ENCODE measurements around the gene PCIF1.

Gene PCIF1

DNA sequence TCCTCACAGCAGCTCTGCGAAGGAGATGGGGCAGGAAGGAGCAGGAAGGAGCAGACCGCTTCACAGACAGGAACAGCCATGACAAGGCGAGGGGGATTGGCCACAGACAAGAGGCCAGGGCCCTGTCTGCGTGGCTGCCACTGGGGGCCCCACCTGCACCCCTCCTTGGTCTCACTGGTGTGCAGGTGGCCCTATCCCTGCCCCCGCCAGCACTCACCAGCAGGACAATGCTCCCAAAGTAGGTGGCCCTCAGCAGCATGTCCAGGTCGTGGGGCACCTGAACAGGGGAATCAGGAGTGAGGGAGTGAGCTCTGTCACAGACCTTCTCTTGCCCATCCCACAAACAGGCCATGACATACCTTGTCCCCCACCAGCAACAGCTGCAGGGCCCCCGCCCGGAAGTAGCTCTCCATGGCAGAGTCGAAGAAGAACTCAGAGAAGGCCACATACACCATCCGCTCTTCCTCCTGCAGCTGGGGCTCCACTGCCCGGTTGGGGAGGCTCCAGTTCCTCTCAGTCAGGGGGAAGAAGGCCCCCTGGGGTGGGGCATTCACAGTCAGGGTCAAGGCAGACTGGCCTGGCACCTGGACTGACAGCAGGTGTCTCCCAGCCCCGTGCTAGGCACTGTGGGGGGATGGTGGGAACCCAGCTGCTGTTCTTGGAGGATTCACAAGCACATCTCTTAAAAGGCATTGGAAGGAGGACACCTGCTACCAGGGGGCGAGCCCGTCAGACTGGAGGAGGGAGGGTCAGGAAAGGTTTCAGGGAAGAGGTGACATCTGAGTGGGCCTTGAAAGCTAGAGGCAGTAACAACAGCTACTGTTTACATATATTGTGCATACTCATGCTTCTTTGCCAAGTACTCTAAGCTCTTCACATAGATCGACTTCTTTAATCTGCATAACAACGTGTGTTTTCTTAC is 29.6 kb upstream of the PCIF1 start:
- DNase-seq: no peak

DNA sequence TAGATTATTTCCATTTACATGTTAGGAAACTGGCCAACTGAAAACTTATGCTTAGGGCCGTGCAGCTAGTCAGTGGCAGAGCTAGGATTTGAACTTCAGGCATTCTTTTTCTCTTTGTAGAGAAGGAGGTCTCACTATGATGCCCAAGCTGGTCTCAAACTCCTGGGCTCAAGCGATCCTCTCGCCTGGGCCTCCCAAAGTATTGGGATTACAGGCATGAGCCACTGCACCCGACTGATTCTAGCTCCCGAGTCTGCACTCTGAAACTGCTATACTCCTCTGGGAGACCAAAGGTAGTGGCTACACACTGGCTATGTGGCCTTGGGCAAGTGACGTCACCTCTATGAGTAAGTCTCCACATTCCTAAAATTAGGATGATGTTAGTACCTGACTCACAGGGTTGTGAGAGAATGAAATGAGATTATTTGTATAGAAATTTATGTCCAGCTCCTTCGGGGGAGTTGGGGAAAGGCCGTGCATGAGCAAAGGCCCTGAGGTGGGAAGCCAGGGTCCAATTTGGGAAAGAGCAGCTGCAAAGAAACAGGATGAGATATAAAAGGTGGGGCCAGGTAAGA is 28.9 kb upstream of the PCIF1 start:
- DNase-seq: no peak

DNA sequence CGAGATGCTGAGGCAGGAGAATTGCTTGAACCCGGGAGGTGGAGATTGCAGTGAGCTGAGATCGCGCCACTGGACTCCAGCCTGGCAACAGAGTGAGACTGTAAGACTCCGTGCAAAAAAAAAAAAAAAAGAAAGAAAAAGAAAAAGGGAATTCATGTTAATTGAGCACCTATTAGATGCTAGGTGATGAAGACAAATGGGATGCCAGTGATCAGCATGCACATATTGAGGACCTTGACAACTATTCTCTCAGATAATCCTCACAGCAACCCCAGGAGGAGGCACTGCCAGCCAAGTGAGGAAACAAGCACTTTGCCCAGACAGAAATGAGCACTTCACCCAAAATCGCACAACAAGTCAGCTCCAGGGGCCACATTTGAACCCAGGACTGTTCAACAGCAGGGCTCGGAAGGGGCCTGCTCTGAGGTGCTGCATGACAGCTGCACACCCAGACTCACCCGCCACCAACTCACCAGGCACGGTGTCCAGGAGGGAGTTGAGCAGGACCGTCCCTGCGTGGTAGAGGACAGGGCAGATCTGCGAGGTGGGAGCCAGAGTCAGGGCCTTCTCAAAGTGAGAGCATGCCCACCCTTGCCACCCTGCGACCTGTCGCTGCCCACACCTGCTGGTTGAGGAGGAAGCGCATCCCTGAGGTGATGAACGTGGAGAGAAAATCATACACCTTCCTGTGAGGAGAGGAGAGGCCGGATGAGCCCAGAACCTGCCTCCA is 27.1 kb upstream of the PCIF1 start:
- DNase-seq: no peak

DNA sequence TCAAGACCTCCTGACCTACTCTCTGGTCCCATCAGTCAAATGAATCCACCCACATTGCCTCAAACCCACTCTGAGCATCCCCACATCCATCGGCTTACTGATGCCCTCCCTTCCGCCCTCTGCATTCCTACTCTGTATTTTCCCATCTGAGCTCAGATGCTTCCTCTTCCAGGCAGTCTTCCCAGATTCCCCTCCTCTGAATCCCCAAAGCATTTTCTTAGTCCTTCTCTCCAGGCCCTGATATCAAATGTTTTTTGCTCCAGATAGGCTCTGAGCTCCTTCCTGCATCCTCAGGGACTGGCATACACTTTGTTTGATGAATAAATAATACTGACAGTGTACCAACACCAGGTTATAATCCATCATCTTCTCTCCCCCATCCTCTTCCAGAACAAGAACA is 26.4 kb upstream of the PCIF1 start:
- no peak for DNase-seq

- DNase-seq: no peak
Measured at GRCh38 chr20:45909336-45909808, 25.1 kb upstream of the PCIF1 start.

GRCh38 chr20:45909817-45910669 is 24.4 kb upstream of the PCIF1 start:
- DNase-seq: no peak

GRCh38 chr20:45910670-45911485 is 23.6 kb upstream of the PCIF1 start:
- peak; percentile 92 for DNase-seq

DNA sequence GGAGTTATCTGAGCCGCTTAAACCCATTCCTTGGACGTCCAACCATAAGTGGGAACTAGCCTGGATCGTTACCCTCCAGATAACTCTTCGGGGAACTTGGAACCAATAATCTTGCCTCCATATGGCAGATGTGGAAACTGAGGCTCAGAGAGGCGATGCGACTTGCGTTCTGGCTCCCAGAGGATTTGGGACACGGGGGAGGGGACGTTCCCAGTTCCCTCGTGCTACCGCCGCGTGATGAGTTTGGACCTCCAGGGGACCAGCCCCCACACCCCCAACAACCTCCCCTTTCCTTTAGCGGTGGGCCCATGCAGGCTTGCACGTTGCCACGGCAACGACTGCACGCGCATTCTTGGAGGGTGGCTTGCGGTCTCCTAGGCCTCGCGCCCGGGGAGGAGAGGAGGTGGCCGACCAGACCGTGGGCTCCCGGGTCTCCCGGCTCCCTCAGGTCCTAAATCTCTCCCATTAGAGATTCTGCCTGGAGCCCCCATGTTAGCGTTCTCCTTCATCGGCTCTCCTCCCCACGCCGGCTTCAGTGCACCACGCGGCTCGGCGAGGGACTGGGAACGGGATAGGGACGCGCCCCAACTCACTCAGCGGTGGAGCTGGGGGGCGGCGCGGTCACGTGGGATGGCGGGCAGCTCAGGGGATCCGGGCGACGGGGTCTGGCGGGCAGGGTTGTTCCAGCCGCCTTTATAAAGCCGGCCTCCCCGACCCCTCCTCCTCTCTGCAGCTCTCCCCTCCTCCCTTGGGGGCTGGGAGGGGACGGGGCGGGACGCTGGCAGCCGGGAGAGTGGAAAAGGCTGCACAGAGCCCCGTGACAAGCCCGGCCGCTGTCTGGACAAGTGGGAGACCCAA is 22.8 kb upstream of the PCIF1 start, which contains the start of gene PLTP:
Gene PLTP, minus strand, starts transcription at position 670 of the 858 bp plus-strand sequence. CDS start 703 bp downstream, outside the sequence.
- DNase-seq: no peak

DNA sequence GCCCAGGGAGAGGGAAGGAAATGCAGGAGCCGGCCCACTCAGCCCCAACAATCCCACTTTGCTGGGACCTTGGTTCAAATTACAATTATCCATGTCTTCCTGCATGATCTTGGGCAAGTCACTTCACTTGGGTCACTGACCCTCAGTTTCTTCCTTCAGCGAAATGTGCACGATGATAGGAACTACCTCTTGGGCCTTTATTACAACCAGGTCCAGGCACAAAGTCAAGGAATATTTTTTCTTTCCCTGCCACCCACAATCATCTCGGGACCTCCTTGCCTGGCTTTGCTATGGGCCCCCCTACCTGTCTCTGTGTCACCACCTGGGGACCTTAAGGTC is 22.2 kb upstream of the PCIF1 start:
- DNase-seq: no peak

DNA sequence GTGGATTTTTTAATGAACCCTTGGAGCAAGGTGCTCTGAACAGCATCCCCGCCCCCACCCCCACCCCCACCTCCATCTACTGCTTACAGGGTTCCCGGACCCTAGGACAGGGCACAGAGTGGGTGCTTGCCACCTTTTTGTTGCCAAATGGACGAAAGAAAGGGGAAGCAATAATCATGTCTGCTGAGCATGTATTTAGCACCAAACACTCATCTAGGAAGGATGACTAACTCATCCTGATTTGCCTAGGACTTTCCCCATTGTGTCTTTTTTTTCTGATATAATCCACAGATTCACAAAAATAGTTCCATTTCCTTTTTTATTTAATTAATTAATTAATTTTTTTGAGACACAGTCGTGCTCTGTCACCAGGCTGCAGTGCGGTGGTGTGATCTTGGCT is 21.4 kb upstream of the PCIF1 start:
- no peak for DNase-seq

GRCh38 chr20:45917790-45918141 is 16.7 kb upstream of the PCIF1 start:
- DNase-seq: no peak

GRCh38 chr20:45918182-45918737 is 16.2 kb upstream of the PCIF1 start:
- DNase-seq: no peak

GRCh38 chr20:45918779-45919537 is 15.5 kb upstream of the PCIF1 start:
- DNase-seq: no peak

DNA sequence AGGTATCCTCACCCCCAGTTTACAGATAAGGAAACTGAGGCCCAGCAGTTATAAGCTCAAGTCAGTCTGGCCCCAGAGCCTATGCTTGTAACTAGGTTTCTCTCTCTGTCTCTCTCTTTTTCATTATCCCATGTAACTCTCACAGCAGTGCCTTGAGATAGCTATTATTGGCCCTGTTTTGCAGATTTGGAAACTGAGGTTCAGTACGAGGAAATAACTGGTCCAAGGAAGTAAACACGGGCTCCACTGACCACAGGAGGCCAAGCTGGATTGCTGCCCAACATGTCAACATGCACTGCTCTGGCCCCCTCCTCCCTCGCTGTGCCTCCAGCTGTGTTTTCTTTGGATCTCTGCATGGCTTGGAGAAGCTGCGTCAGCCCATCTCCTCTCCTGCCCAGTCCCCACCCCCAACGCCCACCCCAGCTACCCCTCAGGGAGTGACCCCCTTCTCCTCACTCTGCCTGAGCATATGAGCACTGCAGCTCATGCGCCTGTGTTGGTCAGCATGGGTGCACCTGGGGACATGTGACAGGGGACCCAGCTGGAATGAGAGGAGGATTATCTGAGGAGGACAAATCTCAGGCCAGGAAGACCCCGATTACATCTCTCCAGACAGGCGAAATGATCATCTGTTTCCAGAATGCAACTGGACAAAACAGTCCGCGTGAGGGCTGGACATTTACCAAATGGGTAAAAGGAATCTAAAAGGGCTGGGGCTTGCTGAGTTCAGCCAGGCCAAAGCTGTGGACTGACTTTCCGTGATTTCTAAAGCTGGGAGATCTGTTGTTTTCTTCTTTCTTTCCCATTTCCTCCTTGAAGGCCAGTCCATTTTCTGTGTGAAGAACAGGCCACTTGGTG is 14.7 kb upstream of the PCIF1 start:
- no peak for DNase-seq

DNA sequence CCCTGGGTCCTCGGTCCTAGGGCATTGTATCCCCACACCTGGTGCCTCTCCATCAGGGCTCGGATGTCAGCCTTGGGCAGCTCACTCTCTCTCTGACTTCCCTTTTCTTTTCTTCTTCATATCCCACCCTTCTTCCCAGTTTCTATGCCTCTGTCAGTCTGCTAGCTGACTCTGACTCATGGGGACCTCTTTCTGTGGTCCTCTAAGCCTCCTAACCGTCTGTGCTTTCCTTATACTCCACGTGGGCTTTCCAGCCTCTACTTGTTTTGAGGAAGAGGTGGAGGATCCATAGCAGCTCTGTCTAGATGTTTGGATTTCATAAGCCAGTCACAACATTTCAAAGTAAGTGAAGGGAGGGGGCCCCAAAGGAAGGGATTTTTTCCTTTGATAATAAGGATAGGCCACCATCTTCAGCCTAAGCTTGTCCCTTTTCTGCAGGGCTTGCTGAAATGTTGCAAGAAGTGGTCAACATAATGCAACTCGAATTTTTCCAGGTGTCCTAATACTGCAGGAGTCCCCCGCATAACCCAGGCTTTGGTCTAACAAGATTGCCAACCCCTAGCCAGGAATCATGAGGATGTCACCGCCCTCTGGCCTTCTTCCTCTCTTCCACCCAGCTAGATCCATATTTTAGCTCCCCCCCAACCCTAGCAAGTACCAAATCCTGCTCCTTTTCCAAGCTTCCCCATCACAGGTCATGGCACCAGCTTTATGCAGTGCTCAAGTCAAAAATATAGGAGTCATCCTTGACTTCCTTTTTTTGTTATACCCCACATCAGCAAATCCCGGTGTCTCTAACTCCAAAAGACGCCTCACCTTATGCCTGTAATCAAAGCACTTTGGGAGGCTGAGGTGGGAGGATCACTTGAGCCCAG is 13.8 kb upstream of the PCIF1 start:
- DNase-seq: no peak

DNA sequence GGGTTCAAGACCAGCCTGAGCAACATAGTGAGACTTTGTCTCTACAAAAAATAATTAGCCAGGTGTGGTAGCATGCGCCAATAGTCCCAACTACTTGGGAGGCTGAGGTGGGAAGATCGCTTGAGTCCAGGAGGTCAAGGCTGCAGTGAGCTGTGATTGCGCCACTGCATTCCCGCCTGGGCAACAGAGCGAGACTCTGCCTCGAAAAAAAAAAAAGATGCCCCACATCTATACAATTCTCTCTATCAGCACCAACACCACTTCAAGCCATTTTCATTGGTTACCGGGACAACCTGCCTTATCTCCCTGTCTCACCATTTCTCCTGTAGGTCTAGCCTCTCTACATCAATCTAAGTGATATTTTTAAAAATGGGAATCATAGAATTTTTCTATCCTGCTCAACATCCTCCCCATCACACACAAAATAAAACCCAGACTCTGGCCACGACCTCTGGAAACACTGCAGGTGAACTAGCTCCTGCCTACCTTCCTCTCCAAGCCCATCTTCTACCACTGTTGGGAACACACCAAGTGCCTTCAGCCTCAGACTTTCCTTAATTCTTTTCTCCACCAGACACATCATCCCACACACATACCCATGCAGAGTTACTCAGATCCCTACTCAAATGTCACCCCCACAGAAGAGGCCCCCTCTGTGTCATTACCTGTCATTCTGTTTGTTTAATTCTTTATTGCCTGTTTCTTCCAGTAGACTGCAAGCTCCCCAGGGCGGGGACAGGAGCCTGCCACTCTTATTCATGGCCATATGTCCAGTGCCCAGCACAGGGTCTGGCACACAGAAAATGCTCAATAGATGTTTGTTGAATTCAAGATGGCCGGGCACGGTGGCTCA is 12.9 kb upstream of the PCIF1 start:
- DNase-seq: no peak

Measured in activated T-cell treated with anti-CD3 and anti-CD28 coated beads for 4 hours (primary cell).